Lung (tissue), 12 donors: Measurements from ENCODE around the gene PRDM16. TPM values are rescaled to one million over a fixed set of nuclear protein-coding genes. Genes with fewer than 3 reads are reported as not detected.

ENCODE experiments used
- ATAC-seq: fragments of 200-7000 bp; cut with Tn5 transposase; one replicate; pipeline ENCODE4 v1.9.1; 2020; ENCODE audit warnings: moderate number of reproducible peaks; ENCODE audit not compliant: insufficient read depth, low FRiP score
- DNase-seq, 3 donors: peaks; one replicate each; pipeline ENCODE4 v3.0.0-alpha.2; 2013 to 2017
- H3K27ac ChIP-seq, 2 donors: one replicate each; pipeline ENCODE4 v1.5.1; 2013; ENCODE audit warnings: mild to moderate bottlenecking in 2 of 2, moderate library complexity in 2 of 2, control low read depth in 1 of 2, inconsistent platforms in 1 of 2, low read depth in 1 of 2, low read length in 1 of 2
- H3K27me3 ChIP-seq, 3 donors: one replicate each; pipeline ENCODE4 v1.5.1; 2013; ENCODE audit warnings: low read length in 2 of 3; ENCODE audit not compliant: control insufficient read depth in 3 of 3, insufficient read depth in 3 of 3
- H3K36me3 ChIP-seq, 4 donors: one replicate each; pipeline ENCODE4 v1.5.1; 2013; ENCODE audit warnings: low read length in 4 of 4, mild to moderate bottlenecking in 1 of 4, moderate library complexity in 1 of 4; ENCODE audit not compliant: control insufficient read depth in 4 of 4, insufficient read depth in 4 of 4
- H3K4me1 ChIP-seq, 5 donors: one replicate each; pipeline ENCODE4 v1.5.1; 2013; ENCODE audit warnings: low read length in 5 of 5, mild to moderate bottlenecking in 2 of 5, moderate library complexity in 1 of 5; ENCODE audit not compliant: control insufficient read depth in 5 of 5, insufficient read depth in 5 of 5
- H3K4me3 ChIP-seq: one replicate; pipeline ENCODE4 v1.5.1; 2013; ENCODE audit warnings: mild to moderate bottlenecking, control low read depth, moderate library complexity
- H3K9ac ChIP-seq, 2 donors: one replicate each; pipeline ENCODE4 v1.5.1; 2013; ENCODE audit warnings: low read length in 2 of 2, control low read depth in 1 of 2; ENCODE audit not compliant: insufficient read depth in 1 of 2
- H3K9me3 ChIP-seq, 4 donors: one replicate each; pipeline ENCODE4 v1.5.1; 2013; ENCODE audit warnings: low read length in 3 of 4, mild to moderate bottlenecking in 1 of 4, moderate library complexity in 1 of 4; ENCODE audit not compliant: control insufficient read depth in 4 of 4, insufficient read depth in 3 of 4
- CTCF ChIP-seq: IDR thresholded peaks from 2 replicates; pipeline ENCODE4 v1.5.1; 2012; ENCODE audit warnings: mild to moderate bottlenecking; ENCODE audit errors: control extremely low read depth, extremely low read depth
- WGBS, 2 donors: extraction: QIAGEN DNeasy Blood & Tissue Kit; methylation state at CpG; one replicate each; pipeline ENCODE4 v1.1.7; 2013; 5-methylcytosine and 5-hydroxymethylcytosine counted together
- polyA plus RNA-seq, 2 donors: library from polyadenylated mRNA; stranded (reverse); fragments of 200-250 nt; gene quantifications; one replicate each; pipeline ENCODE4 v1.2.1, GENCODE V29; 2013
- total RNA-seq, 2 donors: library from RNA; depleted of rRNA in 1 of 2; stranded (reverse); fragments of >200 nt in 1 of 2; gene quantifications; one replicate each; pipeline ENCODE4 v1.2.1, GENCODE V29; 2014 to 2021
- donor health status: control.
- donor health status: control.
- donor health status: Bipolar disorder and iron deficiency.
- donor health status: healthy.
- donor health status: DM: yes; HTN: yes; CAD: no.

PRDM16 gene
- total and polyA plus RNA-seq, 4 donors = 2.4 to 36.5 (median 13.1) TPM

- ATAC-seq (no peak), DNase-seq (peak; percentile 79 to 90 (median 83))
- peaks cover 0 to 53% (median 16%) of the 10 kb centered on the region in 5 donors for H3K4me1 ChIP-seq
- H3K4me3 ChIP-seq = no peak overlapping the region
- 57 to 79% methylated on average over 34 to 37 of the region's 37 CpGs for WGBS, 2 donors
- peak overlapping the region in 1 of 2 donors; percentile 36 for H3K27ac ChIP-seq
- H3K9me3 ChIP-seq = no peaks in the 10 kb centered on the region
- no peaks in the 10 kb centered on the region for H3K36me3 ChIP-seq
- no peak for TF ChIP-seq CTCF
- peaks cover 0 to 4% (median 0%) of the 10 kb centered on the region in 3 donors for H3K27me3 ChIP-seq
- H3K9ac ChIP-seq = no peak overlapping the region
Observed at GRCh38 chr1:3219005-3219790, 150.2 kb downstream of the PRDM16 start.

- ATAC-seq (no peak), DNase-seq (no peak)
- 88 to 93% methylated on average over 32 of the region's 32 CpGs for WGBS, 2 donors
- H3K27ac ChIP-seq = peak overlapping the region in 1 of 2 donors; percentile 36
- no peak overlapping the region for H3K4me3 ChIP-seq
- no peaks in the 10 kb centered on the region for H3K9me3 ChIP-seq
- no peak for TF ChIP-seq CTCF
- no peaks in the 10 kb centered on the region for H3K36me3 ChIP-seq
- H3K4me1 ChIP-seq = peaks cover 0 to 55% (median 16%) of the 10 kb centered on the region in 5 donors
- H3K27me3 ChIP-seq = peaks cover 0 to under 1% (median 0%) of the 10 kb centered on the region in 3 donors
- H3K9ac ChIP-seq = no peak overlapping the region
Observed at GRCh38 chr1:3219791-3220467, 150.9 kb downstream of the PRDM16 start.

GRCh38 chr1:3221112-3222041 lies 152.4 kb downstream of the PRDM16 start:
- no peak for TF ChIP-seq CTCF
- no peak for ATAC-seq
- Histone ChIP-seq H3K27me3 (peaks cover 0 to 3% (median 0%) of the 10 kb centered on the region in 3 donors), H3K27ac (no peak overlapping the region), H3K4me3 (no peak overlapping the region), H3K4me1 (peaks cover 0 to 70% (median 16%) of the 10 kb centered on the region in 5 donors), H3K9ac (no peak overlapping the region), H3K36me3 (no peaks in the 10 kb centered on the region), H3K9me3 (no peaks in the 10 kb centered on the region)
- WGBS, 2 donors = 70 to 74% methylated on average over 24 of the region's 24 CpGs
- peak; percentile 74 to 84 (median 79) for DNase-seq
